GM21447 (cell line): Measurements from ENCODE around the gene NADSYN1.

Experiments used
- ATAC-seq: cut with Tn5 transposase; IDR thresholded peaks from one replicate; pipeline ENCODE4 v1.9.1; 2021; ENCODE audit not compliant: unreplicated experiment

The NADSYN1 gene

DNA sequence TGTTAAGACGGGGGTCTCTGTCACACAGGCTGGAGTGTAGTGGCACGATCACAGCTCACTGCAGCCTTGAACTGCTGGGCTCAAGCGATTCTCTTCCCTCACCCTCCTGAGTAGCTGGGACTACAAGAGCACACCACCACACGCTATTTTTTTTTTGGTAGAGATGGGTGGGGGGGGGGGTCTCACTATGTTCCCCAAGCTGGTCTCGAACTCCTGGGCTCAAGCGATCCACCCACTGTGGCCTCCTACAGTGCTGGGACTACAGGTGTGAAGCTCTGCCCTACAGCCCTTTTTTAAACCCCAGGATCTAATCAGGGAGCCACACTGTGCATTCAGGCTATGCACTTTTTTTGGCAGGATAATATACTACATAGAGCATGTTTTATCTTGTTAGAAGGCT, 3.4 kb upstream of the NADSYN1 start:
- no peak for ATAC-seq

DNA sequence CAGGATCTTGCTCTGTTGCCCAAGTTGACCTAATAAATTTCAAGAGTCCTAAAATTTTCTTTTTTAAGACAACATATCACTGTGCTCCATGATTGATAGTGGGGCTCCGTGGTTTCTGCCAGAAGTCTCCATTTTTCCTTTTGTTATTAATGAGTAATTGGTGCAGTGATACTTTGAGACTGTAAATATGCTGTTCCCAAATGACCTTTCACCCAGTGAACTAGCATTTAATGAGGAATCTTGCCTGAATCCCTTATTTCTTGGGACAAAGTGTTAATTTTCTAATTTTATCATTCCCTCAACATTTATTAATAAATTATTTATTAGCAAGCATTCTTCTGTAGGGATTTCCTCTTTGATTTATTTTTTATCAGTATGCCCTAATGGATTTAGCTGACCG, 2.5 kb upstream of the NADSYN1 start:
- no peak for ATAC-seq

DNA sequence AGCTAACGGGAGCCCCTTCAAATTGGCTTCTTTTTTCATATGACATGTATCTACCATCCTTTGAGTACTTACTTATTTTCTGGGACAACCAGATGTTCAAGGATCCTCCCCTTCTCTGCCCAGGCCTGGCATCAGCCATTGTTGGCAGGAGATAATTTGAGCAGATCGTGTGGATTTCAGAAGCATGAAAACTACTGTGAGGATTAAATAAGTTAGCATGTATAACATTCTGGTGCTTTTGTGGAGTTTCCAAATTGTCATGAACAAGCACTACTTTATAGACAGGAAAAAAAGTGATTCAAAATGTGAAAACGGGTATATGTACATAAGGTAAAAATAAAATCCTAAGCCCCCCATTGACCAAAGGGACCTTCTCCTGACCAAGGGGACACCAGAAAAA, 2.1 kb upstream of the NADSYN1 start:
- ATAC-seq: no peak

DNA sequence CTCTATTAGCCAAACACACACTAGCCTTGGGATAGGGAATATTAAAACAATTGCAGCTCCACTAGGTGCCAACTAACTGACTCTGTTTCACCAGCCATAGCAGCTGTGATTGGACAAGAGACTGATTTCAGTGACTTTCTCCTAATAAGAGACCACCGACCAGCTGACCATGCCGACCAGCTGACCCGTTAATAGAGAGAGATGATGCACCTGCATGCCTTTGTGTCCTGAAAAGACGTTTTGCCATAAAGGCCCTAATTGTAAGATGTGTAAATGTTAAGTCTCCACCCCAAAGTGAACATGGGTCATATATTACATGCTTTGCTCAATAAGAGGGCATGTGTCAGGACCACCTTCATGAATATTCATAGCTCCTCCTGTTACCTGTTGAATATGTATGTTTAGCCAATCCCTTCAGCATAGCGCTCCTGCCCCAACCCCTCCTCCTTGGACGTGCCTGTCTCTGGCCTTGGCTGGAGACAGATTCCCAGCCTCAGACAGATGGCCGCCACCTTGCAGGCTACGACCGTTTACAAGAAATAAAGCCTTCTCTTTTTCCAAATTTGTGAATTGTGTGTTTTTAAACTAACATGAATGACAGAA, 1.3 kb upstream of the NADSYN1 start:
- ATAC-seq: no peak

DNA sequence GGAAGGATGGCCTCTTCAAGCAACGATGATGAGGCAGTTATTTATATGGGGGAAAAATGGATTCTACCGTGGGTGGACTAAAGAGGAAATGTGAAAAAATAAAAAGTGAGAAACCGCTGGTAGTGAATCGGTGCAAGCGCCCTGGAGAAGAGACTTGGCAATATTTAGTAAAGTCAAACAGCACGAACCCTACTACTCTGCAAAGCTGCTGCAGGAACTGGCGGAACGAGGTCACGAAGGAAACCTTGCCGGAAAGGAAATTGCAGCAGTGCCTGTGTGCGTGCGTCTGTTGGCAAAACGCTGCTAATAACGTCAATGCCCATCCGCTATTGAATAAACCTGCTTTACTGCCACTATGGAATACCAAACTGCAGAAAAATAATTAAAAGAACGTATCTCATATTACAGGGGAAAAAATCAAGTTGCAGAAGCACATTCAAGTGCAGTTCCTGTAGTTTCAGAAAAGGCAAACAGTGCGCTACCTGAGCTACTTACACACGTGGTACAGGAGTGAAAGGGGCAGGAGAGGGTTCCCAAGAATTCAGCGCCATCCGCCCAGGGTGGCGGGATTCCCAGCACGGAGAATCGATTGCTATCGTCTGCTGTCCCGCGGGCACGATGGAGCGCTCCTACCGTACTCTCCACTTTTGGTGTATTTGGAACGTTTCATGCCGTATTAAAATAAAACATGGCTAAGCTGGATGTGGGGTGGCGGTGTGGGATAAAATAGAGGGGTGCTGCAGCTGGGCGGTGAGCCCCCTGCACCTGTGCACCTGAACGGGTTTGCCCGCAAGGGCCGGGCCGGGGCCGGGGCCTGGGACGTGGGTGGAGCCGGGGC, 585 bp upstream of the NADSYN1 start:
- no peak for ATAC-seq

DNA sequence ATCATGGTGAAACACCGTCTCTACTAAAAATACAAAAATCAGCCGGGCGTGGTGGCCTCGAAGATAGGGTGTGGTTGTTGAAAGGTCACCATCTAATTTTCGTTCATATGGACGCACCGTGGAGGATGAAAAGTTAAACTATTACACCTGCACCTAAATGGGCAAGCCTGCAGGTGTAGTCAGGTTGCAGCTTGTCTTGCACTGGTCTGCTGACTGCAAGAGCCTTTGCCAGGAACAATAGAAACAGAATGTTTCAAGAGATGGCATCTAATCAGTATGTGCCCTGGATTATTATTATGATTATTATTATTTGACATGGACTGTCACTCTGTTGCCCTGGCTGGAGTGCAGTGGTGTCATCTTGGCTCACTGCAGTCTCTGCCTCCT, 908 bp downstream of the NADSYN1 start:
- ATAC-seq: no peak

DNA sequence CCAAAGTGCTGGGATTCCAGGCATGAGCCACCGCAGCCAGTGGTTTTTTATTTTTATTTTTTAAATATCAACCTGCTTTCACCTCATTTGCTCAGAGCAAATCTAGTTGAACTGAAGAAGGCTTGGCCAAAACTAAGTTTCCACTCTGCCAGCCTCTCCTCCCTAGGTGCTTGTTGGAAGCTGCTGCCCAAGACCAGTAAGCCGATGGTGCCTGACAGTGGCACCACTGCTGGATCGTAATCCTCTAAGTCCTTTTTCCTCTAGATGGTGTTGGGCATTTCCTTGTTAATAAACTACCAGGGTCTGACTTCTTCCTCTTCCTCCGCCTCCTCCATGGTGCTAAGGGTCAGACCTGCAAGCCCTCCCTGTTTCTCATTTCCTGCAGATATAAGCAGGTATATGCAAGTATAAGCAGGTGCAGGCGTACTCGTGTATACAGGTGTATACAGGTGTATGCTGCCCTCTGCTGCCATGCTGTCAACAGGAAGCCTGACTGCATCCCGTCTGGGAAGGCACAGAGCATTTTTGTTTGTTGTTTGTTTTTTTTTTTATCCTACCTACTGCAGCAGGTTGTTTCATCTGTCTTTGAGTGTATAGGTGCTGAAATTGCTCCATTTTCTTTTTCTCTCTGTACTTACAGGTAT, 1.6 kb downstream of the NADSYN1 start:
- ATAC-seq: no peak

DNA sequence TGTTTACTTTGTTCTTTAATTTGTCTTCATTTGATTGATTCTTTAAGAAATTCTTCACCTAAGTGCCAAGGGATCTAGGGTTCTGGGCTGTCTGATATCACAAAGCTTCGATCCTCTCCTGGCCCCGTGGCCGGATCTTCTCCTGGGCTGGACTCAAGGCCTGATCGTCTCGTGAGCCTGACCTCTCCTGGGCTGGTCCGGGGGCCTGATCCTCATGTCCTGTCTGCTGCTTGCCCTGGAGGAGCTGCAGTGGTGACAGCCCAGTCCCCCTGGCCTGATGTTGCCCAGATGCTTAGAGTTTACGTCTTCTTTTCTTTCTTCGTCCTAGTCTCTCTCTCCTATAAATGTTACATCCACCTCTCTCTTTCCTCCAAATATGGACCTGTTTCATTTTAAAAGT, 3.3 kb downstream of the NADSYN1 start:
- ATAC-seq: no peak

DNA sequence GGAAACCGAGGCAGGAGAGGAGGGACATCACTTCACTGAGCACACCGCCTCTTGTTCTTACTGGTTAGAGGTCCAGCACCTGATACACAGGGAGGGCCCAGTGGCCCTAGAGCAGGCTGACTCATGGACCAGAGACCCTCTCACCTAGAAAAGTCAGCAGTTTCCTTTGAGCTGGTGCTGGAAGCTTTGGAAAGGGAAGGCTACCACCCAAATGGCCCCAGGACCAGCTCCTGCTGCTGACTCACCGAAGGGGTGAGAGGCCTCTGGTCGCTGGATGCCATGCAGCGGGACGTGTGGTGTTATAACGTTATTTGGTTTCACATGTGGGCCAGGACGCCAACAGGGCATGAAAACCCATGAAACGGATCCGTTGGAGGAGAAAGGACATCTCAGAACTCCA, 3.8 kb downstream of the NADSYN1 start:
- no peak for ATAC-seq

DNA sequence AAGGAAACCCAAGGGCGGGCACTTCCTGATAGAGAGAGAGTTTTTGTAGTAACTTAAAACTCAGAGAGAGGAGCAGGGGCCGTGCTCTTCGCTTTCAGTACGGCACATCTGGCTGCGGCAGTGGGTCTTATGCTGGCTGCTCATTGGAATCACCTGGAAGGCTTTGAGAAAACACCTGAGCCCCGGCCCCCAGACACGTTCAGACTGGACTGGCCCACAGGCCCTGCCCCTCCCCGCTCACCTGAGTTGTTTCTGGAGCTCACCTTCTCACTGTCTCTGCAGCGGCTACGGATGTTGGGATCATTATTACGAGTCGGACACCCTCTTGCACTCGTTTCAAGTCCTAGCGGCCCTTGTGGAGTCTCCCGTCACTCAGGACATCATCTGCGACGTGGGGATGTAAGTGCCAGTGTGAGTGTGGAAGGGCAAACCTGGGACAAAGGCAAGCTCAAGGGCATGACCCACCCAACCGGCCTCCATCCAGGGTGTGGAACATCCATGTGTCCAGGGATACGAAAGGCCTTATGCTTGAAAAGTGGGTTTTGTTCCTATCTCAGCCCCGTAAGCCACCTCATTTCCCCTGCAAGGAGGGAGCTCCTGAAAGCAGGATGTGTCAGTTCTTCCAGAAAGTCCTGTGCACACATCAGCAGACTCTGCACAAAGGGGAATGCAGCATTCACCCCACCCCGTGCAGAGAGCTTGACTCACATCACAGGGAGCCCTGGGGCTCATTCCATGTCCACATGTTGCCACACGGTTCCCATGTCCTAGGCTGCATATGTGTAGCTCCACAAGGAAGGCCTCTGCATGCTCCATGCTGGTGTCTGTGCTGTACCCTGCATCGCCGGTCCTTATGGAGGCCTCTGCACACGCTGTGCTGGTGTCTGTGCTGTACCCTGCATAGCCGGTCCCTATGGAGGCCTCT, 5.4 kb downstream of the NADSYN1 start:
- no peak for ATAC-seq

DNA sequence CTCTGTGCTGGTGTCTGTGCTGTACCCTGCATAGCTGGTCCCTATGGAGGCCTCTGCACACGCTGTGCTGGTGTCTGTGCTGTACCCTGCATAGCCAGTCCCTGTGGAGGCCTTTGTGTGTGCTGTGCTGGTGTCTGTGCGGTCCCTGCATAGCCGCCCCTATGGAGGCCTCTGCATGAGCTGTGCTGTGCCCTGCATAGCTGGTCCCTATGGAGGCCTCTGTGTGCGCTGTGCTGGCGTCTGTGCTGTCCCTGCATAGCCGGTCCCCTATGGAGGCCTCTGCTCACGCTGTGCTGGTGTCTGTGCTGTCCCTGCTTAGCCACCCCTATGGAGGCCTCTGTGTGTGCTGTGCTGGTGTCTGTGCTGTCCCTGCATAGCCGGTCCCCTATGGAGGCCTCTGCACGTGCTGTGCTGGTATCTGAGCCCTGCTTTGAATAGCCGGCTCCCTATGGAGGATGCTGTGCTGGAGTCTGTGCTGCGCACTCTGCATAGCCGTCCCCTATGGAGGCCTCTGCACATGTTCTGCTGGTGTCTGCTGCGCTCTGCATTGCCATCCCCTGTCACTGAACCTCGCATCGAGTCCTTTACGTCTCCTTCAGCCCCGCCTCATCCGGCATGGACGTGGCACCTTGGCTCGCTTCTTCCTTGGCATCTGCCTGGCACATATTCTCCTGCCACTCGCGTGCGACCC, 6.2 kb downstream of the NADSYN1 start:
- ATAC-seq: no peak

DNA sequence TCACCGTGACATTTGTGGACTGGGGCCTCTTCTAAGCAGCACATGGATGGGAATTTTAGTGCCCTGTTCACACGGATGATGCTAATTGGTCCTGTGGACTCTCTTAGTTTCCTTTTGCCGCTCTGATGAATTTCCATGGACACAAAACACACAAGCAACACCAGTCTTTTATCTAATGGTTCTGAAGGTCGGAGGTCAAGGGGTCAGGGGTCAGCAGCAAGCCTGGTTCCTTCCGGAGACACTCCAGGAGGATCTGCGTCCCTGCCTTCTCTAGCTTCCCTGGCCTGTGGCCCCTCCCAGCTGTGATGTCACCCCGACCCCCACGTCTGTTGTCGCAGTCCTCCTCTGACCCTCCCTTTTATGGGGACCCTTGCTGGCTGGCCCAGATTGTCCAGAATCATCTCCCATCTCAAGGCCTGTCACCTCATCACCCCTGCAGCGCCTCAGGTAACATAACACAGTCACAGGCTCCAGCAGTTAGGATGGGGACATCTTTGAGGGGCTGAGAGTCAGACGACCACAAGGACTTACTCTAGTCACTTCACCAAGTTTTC, 6.8 kb downstream of the NADSYN1 start:
- ATAC-seq: no peak

DNA sequence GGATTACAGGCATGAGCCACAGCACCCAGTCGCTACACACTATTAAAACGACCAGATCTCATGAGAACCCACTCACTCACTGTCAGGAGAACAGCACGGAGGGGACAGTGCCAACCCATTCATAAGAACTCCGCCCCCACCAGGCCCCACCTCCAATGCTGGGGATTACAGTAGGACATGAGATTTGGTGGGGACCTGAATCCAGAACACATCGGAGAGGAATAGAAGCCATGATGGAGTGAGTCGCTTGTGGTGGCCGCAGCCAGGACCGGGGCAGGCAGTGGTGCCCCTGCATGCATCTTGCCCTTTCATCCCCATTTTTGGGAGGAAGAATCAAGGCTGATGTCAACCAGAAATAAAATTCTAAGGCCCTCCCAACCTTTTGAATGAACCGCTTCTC, 8.7 kb downstream of the NADSYN1 start:
- ATAC-seq: no peak

DNA sequence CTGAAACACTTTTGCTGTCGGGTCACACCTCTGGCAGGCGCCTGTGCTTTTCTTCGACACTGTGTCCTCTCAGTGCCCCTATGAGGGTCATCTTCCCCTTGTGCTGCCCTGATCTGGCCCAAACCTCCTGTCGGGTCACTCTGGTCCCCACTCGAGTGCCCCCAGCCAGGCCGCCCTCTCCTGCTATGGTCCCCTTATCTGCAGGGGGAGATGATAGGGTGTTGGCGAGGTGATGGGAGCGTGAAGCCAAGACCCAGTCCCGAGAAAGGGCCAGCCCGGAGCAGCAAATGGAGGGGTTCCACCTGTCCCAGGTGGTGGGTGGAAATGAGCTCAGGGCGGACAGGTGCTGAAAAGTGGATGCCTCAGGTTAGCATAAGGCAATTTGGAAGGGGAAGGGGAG, 9.7 kb downstream of the NADSYN1 start:
- no peak for ATAC-seq

DNA sequence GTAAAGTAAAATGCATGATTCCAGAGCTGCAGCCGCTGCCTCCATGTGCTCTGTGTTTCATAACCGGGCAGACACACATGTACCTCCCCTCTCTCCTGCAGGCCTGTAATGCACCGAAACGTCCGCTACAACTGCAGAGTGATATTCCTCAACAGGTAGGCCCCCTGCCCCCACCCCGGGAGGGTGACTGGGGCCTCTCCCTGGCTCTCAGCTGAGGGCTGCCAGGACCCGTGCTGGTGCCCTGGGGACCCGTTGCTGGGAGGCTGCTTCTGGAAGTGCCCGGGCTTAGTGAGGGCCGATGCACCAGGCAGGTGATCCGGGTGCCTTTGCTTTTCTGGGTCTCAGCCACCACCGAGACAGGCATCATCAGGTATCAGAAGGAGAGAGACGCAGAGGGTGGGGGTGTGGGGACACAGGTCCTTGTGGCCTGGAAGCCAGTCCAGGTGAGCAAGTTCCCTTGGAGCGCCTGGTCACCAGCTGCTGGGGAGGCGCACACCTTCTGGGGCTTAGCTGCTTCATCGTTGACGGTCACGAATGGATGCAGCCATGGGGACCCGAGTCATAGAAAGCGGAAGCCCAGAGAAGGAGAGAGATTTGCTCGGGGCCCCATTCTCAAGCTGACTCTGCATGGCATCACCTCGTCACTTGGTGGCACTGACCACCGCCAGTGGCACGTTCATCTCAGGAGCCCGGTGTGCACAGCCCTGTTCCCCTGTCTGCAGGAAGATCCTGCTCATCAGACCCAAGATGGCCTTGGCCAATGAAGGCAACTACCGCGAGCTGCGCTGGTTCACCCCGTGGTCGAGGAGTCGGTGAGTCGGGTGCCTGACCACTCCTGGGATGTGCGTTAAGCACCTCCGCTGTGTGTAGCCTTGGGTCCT, 10.6 kb downstream of the NADSYN1 start:
- no peak for ATAC-seq

DNA sequence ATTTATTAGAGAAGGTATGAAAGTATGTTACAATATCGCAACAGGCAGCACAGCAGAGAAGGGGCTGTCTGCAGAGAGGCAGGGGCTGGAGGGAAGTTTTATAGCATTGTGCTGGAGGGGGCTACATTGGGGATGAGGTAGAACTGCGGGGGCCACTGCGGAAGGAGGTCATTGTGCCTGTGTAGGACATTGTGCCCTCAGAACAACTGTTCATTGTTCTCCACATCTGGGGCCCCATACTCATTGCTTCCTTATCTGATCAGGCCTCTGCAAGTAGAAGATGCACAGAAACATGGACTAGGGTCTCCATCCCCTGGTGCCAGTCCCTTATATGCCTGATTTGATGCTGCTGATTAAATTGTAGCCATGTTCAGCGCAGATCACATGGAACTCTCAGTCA, 12.1 kb downstream of the NADSYN1 start:
- ATAC-seq: no peak

DNA sequence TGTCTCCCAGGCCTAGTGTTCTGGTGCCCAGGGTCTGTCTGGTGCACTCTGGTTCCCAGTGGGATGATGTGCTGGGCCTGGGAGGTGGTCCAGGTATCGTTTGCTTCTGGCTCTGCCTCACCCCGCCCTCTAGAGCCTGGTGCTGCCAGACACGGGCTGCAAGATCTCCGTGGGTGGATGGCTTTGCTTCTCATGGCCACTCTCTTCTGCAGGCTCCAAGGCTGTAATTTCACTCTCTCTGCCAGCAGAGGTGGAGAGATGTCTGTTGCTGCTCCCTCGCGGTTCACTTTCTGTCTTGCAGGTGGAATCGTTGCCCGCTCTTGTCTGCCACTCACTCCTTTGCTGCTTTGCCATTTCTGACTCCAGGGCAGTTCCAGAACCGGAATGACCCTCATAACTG, 13.4 kb downstream of the NADSYN1 start:
- no peak for ATAC-seq

DNA sequence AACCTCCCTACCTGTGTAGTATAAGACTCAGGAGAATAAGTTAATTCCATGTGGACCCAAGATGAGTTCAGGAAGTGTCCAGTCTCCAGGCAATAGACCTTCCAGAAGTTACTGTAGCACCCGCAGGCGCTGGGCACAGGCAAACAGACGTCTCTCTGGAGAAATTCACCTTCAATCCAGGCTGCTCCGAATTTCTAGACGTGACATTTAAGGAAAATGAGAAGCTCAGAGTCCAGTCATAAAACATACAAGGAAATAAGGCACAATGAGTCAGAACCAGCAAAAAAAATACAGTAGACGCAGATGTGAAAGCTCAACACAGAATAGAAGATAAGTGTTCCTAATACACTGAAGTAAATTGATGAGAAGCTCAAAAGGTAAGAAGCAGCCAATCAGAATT, 14.2 kb downstream of the NADSYN1 start:
- no peak for ATAC-seq

DNA sequence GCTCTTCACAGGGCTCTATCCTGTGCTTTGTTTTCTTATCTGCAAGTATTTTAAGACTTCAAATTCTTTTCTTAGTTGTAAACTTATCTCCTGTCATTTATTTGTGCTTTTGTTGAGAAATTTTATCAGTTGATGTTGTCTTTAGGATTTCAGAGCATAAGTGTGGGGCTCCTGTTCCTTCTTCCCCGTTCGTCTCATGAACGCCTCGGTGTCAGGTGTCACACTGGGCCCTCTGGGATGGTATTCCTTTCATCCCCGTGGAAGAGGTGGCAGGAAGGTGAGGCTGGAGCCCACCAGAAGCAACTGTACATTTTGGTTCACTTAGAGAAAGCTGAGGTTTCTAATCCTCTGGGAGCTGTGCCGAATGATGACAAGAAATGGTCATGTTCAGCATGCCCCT, 17.9 kb downstream of the NADSYN1 start:
- ATAC-seq: no peak
